B cell (primary cell): ENCODE results near the gene DND1. TPM values are rescaled to one million over a fixed set of nuclear protein-coding genes. Genes with fewer than 3 reads are reported as not detected.

Experiments used
- ATAC-seq: fragments of 200-7000 bp; cut with Tn5 transposase; one replicate; pipeline ENCODE4 v1.10.0; 2021; ENCODE audit warnings: low read depth, mild to moderate bottlenecking, moderate number of reproducible peaks, moderate library complexity
- CTCF ChIA-PET: fragments of 350-600 bp; sonication (Branson Sonifier 250); formaldehyde crosslinking; loops from one replicate; lab custom pipeline; 2021; ENCODE audit warnings: antibody characterized with exemption, inconsistent platforms; lab: Charles Lee
- POLR2A ChIA-PET: fragments of 350-600 bp; sonication (Branson Sonifier 250); formaldehyde crosslinking; loops from one replicate; lab custom pipeline; 2021; ENCODE audit warnings: antibody characterized with exemption; lab: Charles Lee
- DNase-seq: peaks from one replicate; pipeline ENCODE4 v3.0.0; 2013
- H2AFZ ChIP-seq: 2 replicates; pipeline ENCODE4 v1.6.1; 2012; ENCODE audit warnings: mild to moderate bottlenecking, low read depth, low read length; ENCODE audit not compliant: insufficient read depth, poor library complexity, severe bottlenecking
- H3K27ac ChIP-seq, 2 donors: 1 replicate in 1 of 2; 2 replicates in 1 of 2; pipeline ENCODE4 v1.5.1; 2012 to 2013; ENCODE audit warnings: low read length in 2 of 2, mild to moderate bottlenecking in 2 of 2, moderate library complexity in 1 of 2
- H3K27me3 ChIP-seq, 4 experiments: fragments of 200-600 bp in 1 of 4; sonication (generic) in 1 of 4; replicated peaks in 1 of 4; 1 replicate in 2 of 4; 2 replicates in 2 of 4; pipeline versions ENCODE4 v1.6.1 to v1.7.0; 2013 to 2016; ENCODE audit warnings: low read length in 3 of 4, mild to moderate bottlenecking in 2 of 4, mixed read lengths in 1 of 4, moderate library complexity in 1 of 4; ENCODE audit not compliant: insufficient read depth in 4 of 4, control insufficient read depth in 3 of 4; ENCODE audit errors: control extremely low read depth in 1 of 4
- H3K36me3 ChIP-seq, 2 experiments: replicated peaks in 1 of 2; 1 replicate in 1 of 2; 2 replicates in 1 of 2; pipeline versions ENCODE4 v1.6.1 to v1.7.1; 2013; ENCODE audit warnings: low read length in 1 of 2; ENCODE audit not compliant: insufficient read depth in 2 of 2, control insufficient read depth in 1 of 2; ENCODE audit errors: control extremely low read depth in 1 of 2, extremely low read depth in 1 of 2
- H3K4me1 ChIP-seq, 2 donors: fragments of 200-600 bp in 1 of 2; sonication (generic) in 1 of 2; 1 replicate in 1 of 2; 2 replicates in 1 of 2; pipeline versions ENCODE4 v1.5.1 to v1.6.1; 2013 to 2017; ENCODE audit warnings: low read length in 2 of 2; ENCODE audit not compliant: control insufficient read depth in 2 of 2, insufficient read depth in 2 of 2
- H3K4me2 ChIP-seq: replicated peaks from 2 replicates; pipeline ENCODE3; 2012; ENCODE audit warnings: mild to moderate bottlenecking, low read depth, low read length; ENCODE audit not compliant: poor library complexity, severe bottlenecking
- H3K4me3 ChIP-seq, 5 experiments: fragments of 200-600 bp in 1 of 5; sonication (generic) in 1 of 5; 1 replicate in 3 of 5; 2 replicates in 2 of 5; pipeline versions ENCODE4 v1.5.1 to v1.7.0; 2011 to 2016; ENCODE audit warnings: low read length in 4 of 5, mild to moderate bottlenecking in 4 of 5, low read depth in 2 of 5, control low read depth in 1 of 5, moderate library complexity in 1 of 5; ENCODE audit not compliant: insufficient read depth in 1 of 5; ENCODE audit errors: control extremely low read depth in 1 of 5, extremely low read depth in 1 of 5
- H3K79me2 ChIP-seq: fragments of 200-600 bp; sonication (generic); one replicate; pipeline ENCODE4 v1.6.0; 2016; ENCODE audit warnings: low read length; ENCODE audit not compliant: control insufficient read depth, insufficient read depth
- H3K9ac ChIP-seq: fragments of 200-600 bp; sonication (generic); 2 replicates; pipeline ENCODE4 v1.6.1; 2017; ENCODE audit warnings: mild to moderate bottlenecking, low read length, moderate library complexity
- H3K9me3 ChIP-seq, 3 donors: one replicate each; pipeline versions ENCODE4 v1.6.1 to v1.7.1; 2013; ENCODE audit warnings: low read length in 2 of 3; ENCODE audit not compliant: control insufficient read depth in 2 of 3, insufficient read depth in 1 of 3; ENCODE audit errors: control extremely low read depth in 1 of 3
- H4K20me1 ChIP-seq: 2 replicates; pipeline ENCODE4 v1.6.0; 2012; ENCODE audit warnings: mild to moderate bottlenecking, low read length; ENCODE audit not compliant: insufficient read depth, control insufficient read depth, poor library complexity, severe bottlenecking
- H3K27ac Mint-ChIP-seq: one replicate; pipeline ENCODE4 v1.8.0; 2021; ENCODE audit warnings: mixed read lengths
- H3K27me3 Mint-ChIP-seq: one replicate; pipeline ENCODE4 v1.8.0; 2021; ENCODE audit warnings: mixed read lengths
- H3K4me1 Mint-ChIP-seq: one replicate; pipeline ENCODE4 v1.8.0; 2021; ENCODE audit warnings: mixed read lengths
- H3K4me3 Mint-ChIP-seq: one replicate; pipeline ENCODE4 v1.8.0; 2021; ENCODE audit warnings: mixed read lengths
- H3K9me3 Mint-ChIP-seq: one replicate; pipeline ENCODE4 v1.8.0; 2022; ENCODE audit warnings: mixed read lengths; ENCODE audit not compliant: insufficient read depth
- EZH2 ChIP-seq: IDR thresholded peaks from 2 replicates; pipeline ENCODE4 v1.6.1; 2012; ENCODE audit warnings: borderline replicate concordance, low read depth, mild to moderate bottlenecking, moderate library complexity, low read length; ENCODE audit not compliant: insufficient read depth, poor library complexity, severe bottlenecking
- WGBS: methylation state at CpG from one replicate; pipeline ENCODE4 v1.1.5; 2013; ENCODE audit warnings: missing lambda C conversion rate; ENCODE audit not compliant: insufficient coverage; 5-methylcytosine and 5-hydroxymethylcytosine counted together
- intact Hi-C: fragments of 100-400 bp; cut with micrococcal nuclease; formaldehyde crosslinking; loops from one replicate; pipeline ENCODE4 v1.10.0; 2022
- polyA plus RNA-seq: library from polyadenylated mRNA; depleted of rRNA; stranded (reverse); fragments of >200 nt; gene quantifications from 2 replicates; pipeline ENCODE4 v1.2.3, GENCODE V29; 2012
- total RNA-seq, 2 donors: library from RNA; stranded (reverse); fragments of 120-200 nt in 1 of 2; gene quantifications; 1 replicate in 1 of 2; 2 replicates in 1 of 2; pipeline versions ENCODE4 v1.2.3 to v1.2.4, GENCODE V29; 2013 to 2022
- TF ChIP-seq, protein P1 (sequence below): fragments of 200-600 bp; IDR thresholded peaks from one replicate; pipeline ENCODE4 v1.8.0; 2022; ENCODE audit warnings: antibody characterized with exemption, mild to moderate bottlenecking

The DND1 gene
- total and polyA plus RNA-seq, 2 donors (not counting 1 experiment from before 2014, with no cell fraction given), result 3.0 to 3.6 TPM

DNA sequence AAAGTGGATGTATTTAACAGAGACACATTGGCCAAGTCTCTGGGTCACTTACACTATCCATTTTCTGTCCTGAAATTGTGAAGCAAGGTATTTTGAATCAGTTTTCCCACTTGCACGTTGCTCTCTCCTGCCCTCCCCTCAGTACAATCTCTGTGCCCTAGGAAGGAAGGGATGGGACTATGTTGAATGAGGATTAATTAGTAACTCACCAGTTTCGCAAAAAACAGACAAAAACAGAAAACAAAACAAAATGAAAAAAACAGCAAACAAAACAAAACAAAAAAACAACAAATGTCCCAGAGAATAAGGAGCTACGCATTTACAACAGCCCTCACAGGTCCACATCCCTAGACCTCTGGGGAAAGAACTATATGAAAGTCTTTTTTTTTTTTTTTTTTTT, 39.3 kb downstream of the DND1 start:
- H3K79me2 ChIP-seq, result no peaks in the 10 kb centered on the region
- H3K27ac Mint-ChIP-seq, result no peak overlapping the region
- H2AFZ ChIP-seq, result no peak overlapping the region
- intact Hi-C loops, result no loop called here
- peak overlapping the region; percentile 55 for H3K4me3 Mint-ChIP-seq
- ATAC-seq (no peak), DNase-seq (no peak)
- no CpG with 5 or more reads among the region's 3 CpGs for WGBS
- H3K27ac ChIP-seq, result no peak overlapping the region
- H3K36me3 ChIP-seq, result no peaks in the 10 kb centered on the region
- peaks cover 16 to 26% of the 10 kb centered on the region in 2 donors for H3K4me1 ChIP-seq
- CTCF ChIA-PET, result interaction anchor here (0.6 to 1.7 kb wide), 5 partner anchors 12 to 260 kb away, joined by 3 to 7 read pairs (median 4); partner anchors contain the start of genes IK and NDUFA2
- no peak overlapping the region for H3K4me2 ChIP-seq
- H3K4me1 Mint-ChIP-seq, result peaks cover 27% of the 10 kb centered on the region
- peaks cover 0 to 33% (median 12%) of the 10 kb centered on the region in 4 experiments for H3K27me3 ChIP-seq
- H4K20me1 ChIP-seq, result no peaks in the 10 kb centered on the region
- no peak overlapping the region for H3K9ac ChIP-seq
- POLR2A ChIA-PET, result interaction anchor here (0.7 kb wide), 2 partner anchors 12 to 1235 kb away, joined by 8 to 9 read pairs; no protein-coding TSS in a partner anchor
- H3K9me3 Mint-ChIP-seq, result no peaks in the 10 kb centered on the region
- H3K27me3 Mint-ChIP-seq, result peaks cover 13% of the 10 kb centered on the region
- TF ChIP-seq, protein P1, sequence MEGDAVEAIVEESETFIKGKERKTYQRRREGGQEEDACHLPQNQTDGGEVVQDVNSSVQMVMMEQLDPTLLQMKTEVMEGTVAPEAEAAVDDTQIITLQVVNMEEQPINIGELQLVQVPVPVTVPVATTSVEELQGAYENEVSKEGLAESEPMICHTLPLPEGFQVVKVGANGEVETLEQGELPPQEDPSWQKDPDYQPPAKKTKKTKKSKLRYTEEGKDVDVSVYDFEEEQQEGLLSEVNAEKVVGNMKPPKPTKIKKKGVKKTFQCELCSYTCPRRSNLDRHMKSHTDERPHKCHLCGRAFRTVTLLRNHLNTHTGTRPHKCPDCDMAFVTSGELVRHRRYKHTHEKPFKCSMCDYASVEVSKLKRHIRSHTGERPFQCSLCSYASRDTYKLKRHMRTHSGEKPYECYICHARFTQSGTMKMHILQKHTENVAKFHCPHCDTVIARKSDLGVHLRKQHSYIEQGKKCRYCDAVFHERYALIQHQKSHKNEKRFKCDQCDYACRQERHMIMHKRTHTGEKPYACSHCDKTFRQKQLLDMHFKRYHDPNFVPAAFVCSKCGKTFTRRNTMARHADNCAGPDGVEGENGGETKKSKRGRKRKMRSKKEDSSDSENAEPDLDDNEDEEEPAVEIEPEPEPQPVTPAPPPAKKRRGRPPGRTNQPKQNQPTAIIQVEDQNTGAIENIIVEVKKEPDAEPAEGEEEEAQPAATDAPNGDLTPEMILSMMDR, result no peak
- no peak for TF ChIP-seq EZH2
- no peak overlapping the region for H3K4me3 ChIP-seq
- no peaks in the 10 kb centered on the region for H3K9me3 ChIP-seq

DNA sequence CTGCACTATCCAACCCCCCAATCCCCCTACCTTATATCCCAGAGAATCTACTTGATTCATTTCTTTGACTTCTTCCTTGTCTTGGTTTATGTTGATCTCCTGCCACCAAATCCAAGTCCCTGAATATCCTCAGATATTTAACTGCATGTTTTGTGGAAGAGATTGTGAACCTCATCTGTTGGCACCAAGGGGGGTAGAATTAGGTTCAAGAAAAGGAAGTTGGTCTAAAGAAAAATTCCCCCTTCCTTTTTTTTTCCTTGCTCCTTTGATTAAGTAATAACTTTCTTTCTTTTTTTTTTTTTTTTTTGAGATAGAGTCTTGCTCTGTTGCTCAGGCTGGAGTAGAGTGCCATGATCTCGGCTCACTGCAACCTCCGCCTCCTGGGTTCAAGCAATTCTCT, 39.9 kb downstream of the DND1 start:
- no peaks in the 10 kb centered on the region for H3K36me3 ChIP-seq
- peaks cover 0 to 36% (median 14%) of the 10 kb centered on the region in 4 experiments for H3K27me3 ChIP-seq
- Mint-ChIP-seq H3K27me3 (peaks cover 13% of the 10 kb centered on the region), H3K27ac (no peak overlapping the region), H3K4me1 (peaks cover 23% of the 10 kb centered on the region), H3K9me3 (no peaks in the 10 kb centered on the region), H3K4me3 (peak overlapping the region; percentile 95)
- no peak overlapping the region for H2AFZ ChIP-seq
- H3K79me2 ChIP-seq, result no peaks in the 10 kb centered on the region
- intact Hi-C loops, result no loop called here
- ChIA-PET CTCF (no interaction called here), POLR2A (interaction anchor here (0.6 to 1.6 kb wide), 3 partner anchors 14 to 79 kb away, joined by 3 to 4 read pairs (median 4); partner anchors contain the start of genes IK, NDUFA2 and WDR55)
- H3K27ac ChIP-seq, result no peak overlapping the region
- H3K4me1 ChIP-seq, result peaks cover 16 to 20% of the 10 kb centered on the region in 2 donors
- DNase-seq (no peak), ATAC-seq (no peak)
- H4K20me1 ChIP-seq, result no peaks in the 10 kb centered on the region
- peaks cover 0 to 4% (median 2%) of the 10 kb centered on the region in 3 donors for H3K9me3 ChIP-seq
- WGBS, result no CpG with 5 or more reads among the region's 2 CpGs
- TF ChIP-seq EZH2, result no peak
- TF ChIP-seq, protein P1, result no peak
- H3K4me3 ChIP-seq, result peak overlapping the region in 1 of 5 experiments; percentile 67
- no peak overlapping the region for H3K9ac ChIP-seq
- H3K4me2 ChIP-seq, result peak overlapping the region; percentile 93
